GM18858 (cell line): ENCODE data around the gene PTP4A2.

Experiments used
- ATAC-seq: cut with Tn5 transposase; IDR thresholded peaks from one replicate; pipeline ENCODE4 v1.9.1; 2021; ENCODE audit not compliant: unreplicated experiment

Gene PTP4A2

DNA sequence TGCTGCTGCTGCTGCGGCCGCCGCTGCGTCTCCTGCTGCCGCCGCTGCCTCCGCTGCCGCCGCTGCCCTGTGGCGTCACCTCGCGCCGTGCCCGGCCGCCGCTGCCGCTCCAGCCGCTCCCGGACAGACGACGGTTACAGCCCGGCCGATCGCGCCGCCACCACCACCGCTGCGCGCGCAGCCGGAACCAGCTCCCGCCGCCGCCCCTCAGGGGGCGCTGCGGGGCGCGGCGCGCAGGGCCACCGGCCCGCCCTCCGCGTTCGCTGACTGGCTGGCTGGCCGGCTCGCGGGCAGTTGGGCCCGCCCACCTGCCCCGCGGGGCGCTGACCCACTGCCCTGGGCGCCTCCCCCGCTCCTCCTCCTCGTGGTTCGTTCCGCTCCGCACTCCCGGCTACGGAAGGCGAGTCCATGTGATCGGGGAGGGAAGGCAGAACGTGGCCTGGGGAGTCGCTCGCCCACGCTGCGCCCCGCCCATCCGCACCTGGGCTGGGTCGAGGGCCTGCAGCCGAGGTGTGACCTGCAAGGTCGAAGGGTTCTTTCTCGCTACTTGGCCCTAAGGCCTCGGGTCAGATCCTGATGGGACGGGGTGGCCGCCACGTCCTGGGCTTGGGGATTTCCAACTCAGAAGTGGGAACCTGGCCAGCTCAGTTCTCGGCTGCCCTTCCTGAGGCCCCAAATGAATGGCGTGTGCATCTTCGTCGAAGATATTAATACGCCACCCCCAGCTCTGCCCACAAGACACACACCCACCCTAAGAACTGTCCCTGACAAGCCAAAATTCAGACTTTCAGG lies at the start of gene PTP4A2:
Gene PTP4A2, minus strand, starts transcription at position 185 of the 792 bp plus-strand sequence. CDS start 19,303 bp downstream, outside the sequence.
- peak; percentile 57 for ATAC-seq

DNA sequence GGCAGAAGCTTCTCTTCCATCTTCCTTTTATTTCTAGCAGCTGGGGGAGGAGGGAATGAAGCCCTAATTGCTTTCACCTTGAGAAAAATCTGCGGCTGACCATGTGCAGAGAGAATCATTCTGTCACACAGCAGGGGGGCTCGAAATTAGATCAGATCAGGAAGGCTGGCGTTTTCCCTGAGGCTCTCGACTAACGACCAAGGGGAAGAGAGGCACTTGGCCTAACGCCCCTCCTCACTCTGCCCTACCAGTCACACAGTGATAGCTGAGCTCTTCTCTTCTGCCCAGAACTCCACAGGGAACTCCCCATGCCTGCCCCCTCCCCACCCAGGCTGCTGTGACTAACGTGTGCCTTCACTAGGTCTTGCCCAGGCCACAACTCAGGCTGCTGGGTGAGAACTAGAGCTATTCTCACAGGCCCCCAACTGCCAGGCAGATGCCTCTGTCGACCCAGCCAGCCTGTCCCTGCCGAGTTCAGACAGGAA lies 49.0 kb upstream of the PTP4A2 start:
- no peak for ATAC-seq

DNA sequence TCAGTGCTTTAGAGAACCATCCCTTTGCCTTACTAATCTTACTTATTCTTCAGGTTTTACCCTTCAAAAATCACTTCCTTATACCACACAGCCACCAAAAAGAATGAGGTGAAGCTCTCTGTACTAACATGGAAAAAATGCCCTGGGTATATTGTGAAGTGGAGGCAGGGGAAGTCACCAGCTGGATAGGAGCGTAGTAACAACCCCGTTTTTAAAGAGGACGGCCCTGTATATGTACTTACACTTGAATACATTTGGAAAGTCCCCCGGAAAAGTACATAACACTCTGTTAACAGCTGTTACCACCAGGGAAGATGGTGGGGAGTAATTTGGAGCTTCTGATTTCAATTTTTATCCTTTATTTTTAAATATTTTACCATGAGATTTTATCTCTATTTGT lies 47.3 kb upstream of the PTP4A2 start:
- no peak for ATAC-seq

DNA sequence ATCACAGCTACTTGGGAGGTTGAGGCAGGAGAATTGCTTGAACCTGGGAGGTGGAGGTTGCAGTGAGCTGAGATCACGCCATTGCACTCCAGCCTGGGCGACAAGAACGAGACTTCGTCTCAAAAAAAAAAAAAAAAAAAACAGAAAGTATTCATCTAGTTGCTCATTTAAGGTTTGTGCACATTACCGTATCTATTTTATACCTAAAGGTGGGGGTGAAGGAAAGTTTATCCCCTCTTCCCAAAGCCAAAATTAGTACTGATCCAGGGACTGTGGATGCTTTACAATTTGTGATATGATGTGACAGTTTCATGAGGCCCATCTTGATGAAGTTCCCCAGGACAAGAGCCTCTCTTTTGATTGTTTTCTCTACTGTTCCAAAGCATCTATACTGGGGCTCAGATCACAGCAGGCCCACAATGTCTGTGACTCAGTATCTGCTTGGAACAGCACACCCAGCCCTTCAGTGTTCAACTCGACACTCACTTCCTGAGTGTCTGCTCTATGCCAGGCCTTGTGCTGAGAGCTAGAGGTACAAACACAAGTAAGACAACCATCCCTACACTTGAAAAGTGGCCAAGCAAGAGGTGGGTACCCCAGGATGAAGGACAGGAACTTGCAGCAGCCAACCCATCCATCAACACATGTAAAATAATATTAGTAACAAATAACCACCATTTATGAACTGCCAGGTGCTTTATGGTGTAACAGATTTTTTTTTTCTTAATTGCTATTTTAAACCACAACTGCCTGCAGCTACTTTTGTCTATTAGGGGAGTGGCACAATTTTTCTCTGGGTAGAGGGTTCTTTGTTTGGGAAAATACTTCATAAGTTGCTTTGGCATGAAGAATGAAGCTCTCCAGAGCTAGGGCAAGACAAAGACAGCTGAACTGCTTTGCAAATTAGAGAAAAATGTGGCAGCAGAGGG lies 46.5 kb upstream of the PTP4A2 start:
- no peak for ATAC-seq

DNA sequence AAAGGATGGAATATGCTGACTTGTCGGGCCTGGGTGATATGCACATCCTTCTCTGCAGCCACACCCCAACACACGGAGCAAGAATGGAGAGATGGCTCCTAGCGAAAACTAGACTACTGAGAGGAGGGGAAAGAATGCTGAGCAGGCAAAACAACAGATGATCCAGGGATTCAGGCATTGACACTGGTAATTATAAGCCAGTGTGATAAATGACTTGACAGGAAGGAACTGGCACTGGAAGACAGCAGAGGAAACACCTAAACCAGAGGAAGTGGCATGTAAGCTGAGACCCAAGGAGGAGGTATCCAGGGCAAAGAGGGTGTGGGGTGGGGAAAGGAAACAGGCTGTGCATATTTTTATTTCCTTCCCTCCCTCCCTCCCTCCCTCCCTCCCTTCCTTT lies 43.8 kb upstream of the PTP4A2 start:
- no peak for ATAC-seq

DNA sequence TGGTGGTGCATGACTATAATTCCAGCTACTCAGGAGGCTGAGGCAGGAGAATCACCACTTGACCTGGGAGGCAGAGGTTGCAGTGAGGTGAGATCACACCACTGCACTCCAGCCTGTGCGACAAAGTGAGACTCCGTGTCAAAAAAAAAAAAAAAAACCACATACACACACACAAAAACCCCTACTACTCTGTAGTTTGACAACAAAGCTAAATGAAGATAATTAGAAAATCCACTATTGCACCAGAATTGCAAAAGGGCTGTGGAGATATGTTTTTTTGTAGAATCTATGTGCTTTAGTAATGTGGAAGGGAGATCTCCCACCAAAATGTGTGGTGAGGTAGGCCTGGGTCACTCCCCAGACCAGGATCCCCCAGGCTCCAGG lies 43.3 kb upstream of the PTP4A2 start:
- ATAC-seq = no peak

DNA sequence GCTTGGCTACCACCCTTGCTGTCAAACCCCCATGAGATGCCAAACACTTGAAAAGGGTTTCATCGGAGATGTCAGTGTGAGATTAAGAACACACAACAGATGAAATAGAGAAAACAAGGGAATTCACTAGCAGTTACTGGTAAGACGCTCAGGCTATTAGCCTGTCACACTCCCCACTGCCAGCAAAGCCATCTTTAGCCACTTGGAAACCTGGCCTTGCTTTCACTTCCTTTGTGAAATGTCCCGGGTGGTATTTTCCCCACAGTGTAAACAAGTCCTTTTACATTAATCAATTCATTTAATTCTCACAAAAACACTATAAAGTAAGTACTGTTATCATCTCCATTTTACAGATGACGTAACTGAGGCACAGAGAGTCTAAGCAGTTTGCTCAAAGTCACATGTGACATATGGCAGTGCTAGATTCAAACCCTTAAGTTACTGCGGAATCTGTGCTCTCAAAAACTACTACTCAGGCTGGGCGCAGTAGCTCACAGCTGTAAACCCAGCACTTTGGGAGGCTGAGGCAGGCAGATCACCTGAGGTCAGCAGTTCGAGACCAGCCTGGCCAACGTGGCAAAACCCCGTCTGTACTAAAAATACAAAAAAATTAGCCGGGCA lies 42.8 kb upstream of the PTP4A2 start:
- ATAC-seq = no peak

DNA sequence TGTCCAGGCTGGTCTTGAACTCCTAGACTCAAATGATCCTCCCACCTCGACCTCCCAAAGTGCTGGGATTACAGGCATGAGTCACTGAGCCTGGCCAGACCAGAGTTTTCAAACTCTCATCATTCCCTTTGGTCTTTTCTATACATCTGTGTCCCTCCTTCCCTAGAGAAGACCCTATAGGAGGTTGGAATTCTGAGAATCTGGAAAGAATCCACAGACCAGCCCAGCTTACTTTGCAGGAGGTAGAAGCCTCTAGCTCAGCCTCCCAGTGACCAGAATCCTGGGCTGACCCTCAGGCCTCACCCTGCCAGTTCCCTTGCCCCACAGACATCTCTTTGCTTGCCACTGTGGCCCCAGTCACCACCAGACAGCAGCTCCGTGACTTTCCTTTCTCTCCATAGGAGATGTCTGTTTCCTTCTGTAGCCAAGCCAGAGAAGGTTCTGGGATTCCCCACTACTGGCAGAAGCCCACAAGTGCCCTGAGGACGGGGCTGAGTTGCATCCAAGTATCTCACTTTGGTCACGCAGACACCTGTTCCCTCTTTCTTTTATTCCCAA lies 40.8 kb upstream of the PTP4A2 start:
- no peak for ATAC-seq

DNA sequence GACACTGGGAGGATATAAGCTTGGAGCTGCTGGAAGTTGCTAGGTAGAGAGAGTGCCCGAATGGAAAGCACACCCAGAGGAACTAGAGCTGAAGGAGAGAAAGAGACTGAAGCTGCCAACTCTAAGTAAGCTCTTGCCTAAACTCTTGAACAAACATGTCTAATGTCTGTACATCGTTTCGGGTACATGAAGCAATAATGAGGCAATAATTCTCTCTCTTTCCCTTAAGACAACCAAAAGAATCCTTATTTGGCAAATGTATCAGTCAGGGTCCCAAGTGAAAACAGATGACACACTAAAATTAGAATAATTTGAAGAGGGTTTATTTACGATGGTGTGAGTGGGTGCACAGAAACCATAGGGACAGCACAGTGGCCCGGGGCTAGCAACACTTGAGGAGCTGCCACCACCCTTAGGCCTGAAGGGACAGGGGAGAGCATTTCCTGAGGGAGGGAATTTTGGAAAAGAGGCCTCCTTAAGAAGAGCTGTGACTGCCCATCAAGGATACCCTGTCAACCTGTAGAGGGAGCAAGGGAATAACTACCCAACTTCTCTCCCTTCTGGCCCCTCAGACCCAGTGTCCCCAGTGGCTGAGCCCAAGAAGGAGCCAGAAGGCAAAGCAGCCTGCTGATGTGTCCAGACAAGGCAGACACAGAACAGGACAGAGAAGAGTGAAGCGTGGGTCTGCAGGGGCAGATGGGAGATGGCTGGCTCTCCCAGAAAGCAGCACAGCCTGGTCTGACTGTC lies 39.4 kb upstream of the PTP4A2 start:
- ATAC-seq = no peak

DNA sequence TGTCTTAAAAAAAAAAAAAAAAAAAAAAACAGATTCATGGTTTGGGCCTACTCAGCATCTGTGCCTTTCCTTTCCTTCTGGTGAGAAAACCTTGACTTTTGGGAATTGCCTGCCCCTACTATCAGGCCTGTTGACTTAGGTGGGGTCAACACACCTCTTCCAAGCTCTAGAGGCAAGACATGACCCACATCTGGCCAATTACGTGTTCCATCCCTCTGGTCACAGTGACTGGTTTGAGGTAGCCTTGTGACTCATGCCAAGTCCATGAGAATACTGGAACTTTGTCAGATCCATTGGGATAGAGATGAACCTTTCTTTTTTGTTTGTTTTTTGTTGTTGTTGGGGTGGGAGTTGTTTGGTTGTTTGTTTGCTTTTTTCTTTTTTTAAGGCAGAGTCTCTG lies 38.2 kb upstream of the PTP4A2 start:
- ATAC-seq = no peak

DNA sequence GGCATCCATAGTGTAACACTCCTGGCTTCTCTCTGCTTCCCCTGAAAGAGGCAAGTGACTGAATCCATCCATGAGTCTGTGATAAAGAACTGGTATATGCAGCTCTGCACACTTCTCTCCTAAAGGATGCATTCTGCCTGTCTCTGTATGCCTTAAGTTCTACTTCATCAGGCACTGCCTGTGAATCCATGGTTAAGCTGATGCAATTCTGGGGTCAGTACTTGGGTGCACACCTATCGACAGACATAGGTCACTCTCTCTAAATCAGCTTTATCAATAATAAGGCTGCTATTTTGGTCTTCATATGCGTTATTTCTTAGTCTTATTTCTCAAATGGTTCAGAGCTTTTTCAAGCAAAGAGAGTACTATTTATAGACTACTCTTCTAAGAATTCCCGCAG lies 32.7 kb upstream of the PTP4A2 start:
- no peak for ATAC-seq

DNA sequence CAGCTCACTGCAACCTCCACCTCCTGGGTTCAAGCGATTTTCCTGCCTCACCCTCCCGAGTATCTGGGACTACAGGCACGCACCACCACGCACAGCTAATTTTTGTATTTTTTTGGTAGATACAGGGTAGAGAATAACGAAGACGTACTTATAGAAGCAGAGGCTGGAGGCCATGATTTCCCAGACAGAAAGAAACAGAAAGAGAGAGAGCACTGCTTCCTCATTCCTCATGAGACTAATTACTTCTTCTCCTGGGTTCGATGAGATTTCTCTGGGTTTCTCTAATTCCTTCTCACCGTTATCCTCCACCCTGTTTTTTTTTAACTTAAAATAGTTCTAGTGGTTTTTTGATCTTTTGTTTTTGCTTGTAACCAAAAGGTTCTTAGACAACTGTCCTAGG lies 23.4 kb upstream of the PTP4A2 start:
- no peak for ATAC-seq

DNA sequence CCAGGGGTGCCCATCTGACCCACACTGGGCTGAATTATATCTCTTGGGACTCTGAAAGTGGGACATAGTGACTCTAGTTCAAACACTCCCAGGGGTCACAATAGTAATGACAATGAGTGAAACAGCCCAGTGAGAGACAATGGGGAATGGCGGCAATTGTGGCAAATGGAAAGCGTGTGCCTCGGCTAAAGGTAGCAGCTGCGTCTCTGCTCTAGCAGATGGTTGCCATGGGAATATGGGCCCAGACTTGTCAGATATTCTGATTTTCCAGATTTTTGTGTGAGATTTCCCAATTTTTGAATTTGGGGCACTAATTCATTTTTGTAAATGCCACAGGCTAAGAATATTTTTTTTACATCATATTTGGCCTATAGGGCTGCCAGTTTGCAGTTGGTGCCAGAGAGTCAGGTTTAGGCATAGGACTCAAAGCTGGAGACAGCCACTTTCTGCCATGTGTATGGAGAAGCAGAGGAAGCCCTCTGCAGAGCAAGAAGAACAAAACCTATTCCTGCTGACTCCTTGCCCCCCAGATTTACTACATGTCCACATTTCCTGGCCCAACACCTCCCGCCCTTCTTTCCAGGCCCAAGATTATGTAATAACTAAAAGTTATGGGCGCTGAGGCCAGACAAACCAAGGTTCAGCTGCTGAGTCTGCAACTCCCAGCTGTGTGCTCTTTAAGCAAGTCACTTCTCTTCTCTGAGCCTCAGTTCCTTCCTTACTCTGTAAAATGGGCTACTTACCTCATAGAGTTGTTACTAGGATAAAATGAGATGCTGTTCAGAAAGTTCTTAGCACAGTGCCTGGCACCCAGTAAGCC lies 21.6 kb upstream of the PTP4A2 start:
- no peak for ATAC-seq

DNA sequence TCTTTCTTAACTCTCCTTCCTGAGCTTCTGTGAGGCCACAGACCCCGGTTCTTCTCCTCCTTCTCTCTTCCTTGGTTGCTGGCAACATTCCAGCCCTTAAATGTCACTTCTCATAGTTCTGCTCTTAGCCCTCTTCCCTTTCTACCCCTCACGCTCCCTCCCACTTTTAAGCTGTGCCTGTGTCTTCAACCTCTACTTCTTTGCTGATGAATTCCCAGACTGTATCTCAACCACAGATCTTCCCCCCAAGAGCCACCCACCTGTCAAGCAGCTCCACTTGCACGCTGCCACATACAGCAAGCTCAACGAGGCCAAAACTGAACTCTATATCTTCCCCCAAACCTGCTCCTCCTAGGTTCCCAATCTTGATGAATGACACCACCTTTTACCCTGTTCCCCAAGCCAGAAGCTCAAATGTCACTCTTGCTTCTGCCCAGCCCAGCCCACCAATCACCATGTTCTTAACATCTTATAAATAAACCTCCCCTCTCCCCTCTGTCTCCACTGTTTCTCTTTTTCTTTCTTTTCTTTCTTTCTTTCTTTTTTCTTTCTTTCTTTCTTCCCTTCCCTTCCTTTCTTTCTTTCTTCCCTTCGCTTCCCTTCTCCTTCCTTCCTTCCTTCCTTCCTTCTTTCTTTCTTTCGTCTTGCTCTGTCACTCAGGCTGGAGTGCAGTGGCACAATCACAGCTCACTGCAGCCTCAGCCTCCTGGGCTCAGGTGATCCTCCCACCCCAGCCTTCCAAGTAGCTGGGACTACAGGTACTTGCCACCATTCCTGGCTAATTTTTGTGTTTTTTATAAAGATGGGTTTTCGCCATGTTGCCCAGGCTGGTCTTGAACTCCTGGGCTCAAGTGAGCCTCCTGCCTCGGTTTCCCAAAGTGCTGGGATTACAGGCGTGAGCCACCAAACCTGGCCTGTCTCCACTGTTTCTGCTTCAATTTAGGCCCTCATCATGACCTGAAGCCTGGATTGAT lies 19.8 kb upstream of the PTP4A2 start:
- ATAC-seq = no peak

DNA sequence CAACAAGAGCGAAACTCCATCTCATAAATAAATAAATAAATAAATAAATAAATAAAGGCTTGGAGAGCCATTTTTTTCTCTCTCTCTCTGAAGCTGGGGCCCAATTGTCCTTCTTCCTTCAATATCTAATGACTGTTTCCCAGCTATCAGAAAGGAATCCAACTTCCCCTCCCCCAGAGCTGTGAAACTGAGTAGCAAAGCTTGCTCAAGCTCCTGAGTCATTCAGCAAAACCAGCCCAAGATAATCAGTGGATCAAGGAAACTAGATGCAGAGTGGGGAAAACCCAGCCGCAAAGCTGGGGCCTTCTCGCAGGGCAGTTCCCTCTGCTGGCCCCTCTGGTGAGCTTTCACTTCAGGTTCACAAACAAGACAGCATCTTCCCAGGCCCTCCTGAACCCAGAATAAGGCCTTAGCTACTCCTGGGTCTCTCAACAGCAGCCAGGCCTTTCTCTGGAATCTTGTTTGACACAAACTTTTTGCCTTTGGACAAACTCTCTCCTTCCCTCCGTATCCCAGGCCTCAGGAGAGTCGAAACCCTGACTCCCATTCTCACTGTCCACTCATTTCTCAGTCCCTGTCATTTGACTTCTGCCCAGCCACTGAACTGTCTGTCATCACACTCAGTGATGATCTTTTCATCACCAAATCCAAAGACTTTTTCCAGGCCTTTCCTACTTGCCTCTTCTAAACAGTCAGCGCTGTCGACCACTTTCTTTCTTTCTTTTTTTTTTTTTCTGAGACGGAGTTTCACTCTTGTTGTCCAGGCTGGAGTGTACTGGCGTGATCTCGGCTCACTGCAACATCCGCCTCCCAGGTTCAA lies 18.0 kb upstream of the PTP4A2 start:
- peak; percentile 71 for ATAC-seq

DNA sequence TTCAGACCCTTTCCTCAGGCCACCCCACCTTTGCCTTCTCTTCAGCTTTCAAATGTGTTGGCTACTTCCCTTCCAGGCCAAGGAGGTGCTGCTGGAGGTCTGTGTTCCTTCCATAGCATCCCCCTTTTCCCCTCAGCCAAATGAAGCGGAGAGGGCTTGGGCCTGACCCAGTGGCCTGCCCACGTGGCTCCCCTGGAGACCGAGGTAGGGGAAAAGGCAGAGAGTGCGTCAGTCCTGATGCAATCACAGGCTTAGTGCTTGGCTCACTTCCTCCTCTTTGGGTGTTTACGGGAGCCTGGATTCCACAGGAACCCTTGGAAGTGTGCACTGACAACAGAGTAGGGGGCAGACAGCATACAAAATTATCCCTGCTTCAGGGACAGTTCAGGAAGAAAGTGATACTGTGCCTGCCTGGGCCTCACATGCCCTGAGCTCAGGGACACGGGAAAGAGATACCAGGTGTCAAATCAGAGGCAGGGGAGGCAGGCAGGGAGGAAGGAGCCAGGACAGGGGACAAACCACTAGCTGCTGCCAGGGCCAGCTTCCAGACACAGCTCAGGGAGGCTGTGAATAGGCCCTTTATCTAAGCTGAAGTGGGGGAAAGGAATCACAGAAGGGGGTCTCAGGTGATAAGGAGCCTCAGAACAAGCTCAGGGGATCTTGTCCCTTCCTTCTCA lies 16.6 kb upstream of the PTP4A2 start:
- ATAC-seq = no peak

DNA sequence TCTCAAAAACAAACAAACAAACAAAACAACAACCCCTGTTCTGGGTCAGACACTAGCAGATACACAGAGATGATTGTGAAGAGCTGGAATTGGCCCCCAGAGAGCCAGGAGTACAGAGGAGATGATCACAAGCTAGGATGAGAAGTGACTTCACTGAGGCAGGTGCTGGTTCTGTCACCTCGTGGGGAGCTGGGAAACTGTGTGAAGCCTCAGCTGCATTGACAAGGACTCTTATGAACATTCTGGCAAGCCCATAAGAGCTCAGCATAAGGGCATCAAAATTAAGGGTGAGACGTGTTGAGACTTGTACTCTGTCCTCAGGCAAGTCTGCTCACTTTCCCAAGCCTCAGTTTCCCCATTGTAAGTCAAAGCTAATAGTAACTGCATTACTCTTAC lies 14.7 kb upstream of the PTP4A2 start:
- no peak for ATAC-seq
